Spleen (tissue), 11 donors: Measurements from ENCODE around the gene IFT52. TPM values are rescaled to one million over a fixed set of nuclear protein-coding genes. Genes with fewer than 3 reads are reported as not detected.

ENCODE experiments used
- DNase-seq: peaks from one replicate; pipeline ENCODE4 v3.0.0-alpha.2; 2020
- H3K27ac ChIP-seq, 8 donors: fragments of 200-600 bp; sonication (generic) in 7 of 8; 1 replicate in 4 of 8; 2 replicates in 4 of 8; pipeline versions ENCODE4 v1.5.0 to v1.8.0; 2016 to 2021; ENCODE audit warnings: inconsistent platforms in 4 of 8, mild to moderate bottlenecking in 4 of 8, moderate library complexity in 1 of 8
- H3K27me3 ChIP-seq, 7 donors: fragments of 200-600 bp; sonication (generic) in 6 of 7; replicated peaks in 1 of 7; 1 replicate in 4 of 7; 2 replicates in 3 of 7; pipeline versions ENCODE4 v1.5.0 to v1.8.0; 2016 to 2021; ENCODE audit warnings: inconsistent platforms in 3 of 7, mild to moderate bottlenecking in 1 of 7
- H3K36me3 ChIP-seq, 6 donors: fragments of 200-600 bp; sonication (generic) in 5 of 6; 1 replicate in 4 of 6; 2 replicates in 2 of 6; pipeline versions ENCODE4 v1.5.0 to v1.8.0; 2016 to 2021; ENCODE audit warnings: inconsistent platforms in 2 of 6
- H3K4me1 ChIP-seq, 6 donors: fragments of 200-600 bp; sonication (generic) in 5 of 6; 1 replicate in 3 of 6; 2 replicates in 3 of 6; pipeline versions ENCODE4 v1.5.0 to v1.8.0; 2016 to 2021; ENCODE audit warnings: inconsistent platforms in 3 of 6
- H3K4me3 ChIP-seq, 8 donors: fragments of 200-600 bp; sonication (generic) in 7 of 8; 1 replicate in 4 of 8; 2 replicates in 4 of 8; pipeline versions ENCODE4 v1.5.0 to v1.8.0; 2016 to 2021; ENCODE audit warnings: inconsistent platforms in 4 of 8, mild to moderate bottlenecking in 4 of 8, moderate library complexity in 2 of 8
- H3K9me3 ChIP-seq, 8 donors: fragments of 200-600 bp; sonication (generic) in 7 of 8; 1 replicate in 4 of 8; 2 replicates in 4 of 8; pipeline versions ENCODE4 v1.5.0 to v1.8.0; 2016 to 2021; ENCODE audit warnings: inconsistent platforms in 4 of 8
- POLR2A ChIP-seq, 3 donors: fragments of 450-650 bp; IDR thresholded peaks; one replicate each; pipeline ENCODE4 v1.5.1; 2017; ENCODE audit warnings: antibody characterized with exemption in 3 of 3, mild to moderate bottlenecking in 1 of 3
- POLR2AphosphoS5 ChIP-seq, 3 donors: sonication (generic); formaldehyde crosslinking; IDR thresholded peaks; one replicate each; pipeline ENCODE4 v1.5.1; 2017; ENCODE audit warnings: antibody characterized with exemption in 3 of 3
- WGBS, 5 donors: extraction: QIAGEN DNeasy Blood & Tissue Kit in 3 of 5; methylation state at CpG; one replicate each; pipeline versions ENCODE4 v1.1.5 to v1.1.7; 2013 to 2018; 5-methylcytosine and 5-hydroxymethylcytosine counted together
- intact Hi-C: fragments of 100-400 bp; cut with DNase I; formaldehyde crosslinking; loops from one replicate; pipeline ENCODE4 v1.15.0; 2023; ENCODE audit warnings: low total_unique reads
- polyA plus RNA-seq, 3 donors: library from polyadenylated mRNA; stranded (reverse); fragments of 200-250 nt; gene quantifications; one replicate each; pipeline ENCODE4 v1.2.1, GENCODE V29; 2013
- total RNA-seq, 7 donors: library from RNA; depleted of rRNA in 3 of 7; stranded (reverse); fragments of >200 nt in 3 of 7; fragmentation: NEBNext Ultra II Directional in 4 of 7; extraction: Animal tissue kit (Norgen Biotek cat#: 25700) in 4 of 7; gene quantifications; one replicate each; pipeline versions ENCODE4 v1.1.0 to v1.2.1, GENCODE V29; 2016 to 2021
- TF ChIP-seq, protein P1 (sequence below), 11 experiments: fragments of 200-600 bp in 7 of 11; fragments of 450-650 bp in 4 of 11; sonication (generic) in 4 of 11; IDR thresholded peaks in 8 of 11; conservative IDR thresholded peaks in 3 of 11; 1 replicate in 7 of 11; 2 replicates in 4 of 11; pipeline versions ENCODE4 v1.4.0 to v1.8.0; 2016 to 2021; ENCODE audit warnings: antibody characterized with exemption in 11 of 11, inconsistent platforms in 4 of 11, mild to moderate bottlenecking in 1 of 11
- donor health status: healthy with polysubstance abuse.
- donor health status: DM: no; HTN: no; CAD: no; lungs with moderate emphysema.
- donor health status: DM: no; HTN: no; CAD: no.
- donor health status: Bipolar disorder and iron deficiency.
- donor health status: healthy.
- donor health status: DM: no; HTN: no; CAD: no.
- donor health status: DM: yes; HTN: yes; CAD: no.

IFT52 gene
- total and polyA plus RNA-seq, 10 donors = 14.4 to 26.4 (median 18.6) TPM

DNA sequence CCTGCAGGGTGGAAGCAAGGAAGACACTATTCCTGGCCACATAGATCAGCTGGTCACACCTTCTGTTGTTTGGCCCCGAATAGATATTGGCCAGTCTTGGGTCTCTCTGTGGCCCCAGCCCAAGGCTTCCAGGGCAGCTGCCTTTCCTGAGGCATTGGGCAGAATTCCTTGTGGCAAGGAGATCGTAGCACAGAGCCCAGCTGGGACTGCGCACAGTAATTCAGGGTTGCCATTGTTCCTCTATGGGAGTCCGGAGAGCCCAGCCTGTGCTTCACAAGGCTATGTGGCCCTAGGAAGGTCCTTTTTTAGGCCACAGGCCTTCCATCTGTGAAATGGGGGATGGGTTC, 25.0 kb upstream of the IFT52 start:
- no peak for DNase-seq
- TF ChIP-seq POLR2A (IDR thresholded peaks at IDR 0.05) (no peak), POLR2AphosphoS5 (IDR thresholded peaks at IDR 0.05) (no peak)
- TF ChIP-seq, protein P1, sequence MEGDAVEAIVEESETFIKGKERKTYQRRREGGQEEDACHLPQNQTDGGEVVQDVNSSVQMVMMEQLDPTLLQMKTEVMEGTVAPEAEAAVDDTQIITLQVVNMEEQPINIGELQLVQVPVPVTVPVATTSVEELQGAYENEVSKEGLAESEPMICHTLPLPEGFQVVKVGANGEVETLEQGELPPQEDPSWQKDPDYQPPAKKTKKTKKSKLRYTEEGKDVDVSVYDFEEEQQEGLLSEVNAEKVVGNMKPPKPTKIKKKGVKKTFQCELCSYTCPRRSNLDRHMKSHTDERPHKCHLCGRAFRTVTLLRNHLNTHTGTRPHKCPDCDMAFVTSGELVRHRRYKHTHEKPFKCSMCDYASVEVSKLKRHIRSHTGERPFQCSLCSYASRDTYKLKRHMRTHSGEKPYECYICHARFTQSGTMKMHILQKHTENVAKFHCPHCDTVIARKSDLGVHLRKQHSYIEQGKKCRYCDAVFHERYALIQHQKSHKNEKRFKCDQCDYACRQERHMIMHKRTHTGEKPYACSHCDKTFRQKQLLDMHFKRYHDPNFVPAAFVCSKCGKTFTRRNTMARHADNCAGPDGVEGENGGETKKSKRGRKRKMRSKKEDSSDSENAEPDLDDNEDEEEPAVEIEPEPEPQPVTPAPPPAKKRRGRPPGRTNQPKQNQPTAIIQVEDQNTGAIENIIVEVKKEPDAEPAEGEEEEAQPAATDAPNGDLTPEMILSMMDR (IDR thresholded peaks at IDR 0.05 in 8 of 11, conservative IDR thresholded peaks at IDR 0.05 in 3 of 11) = no peak
- WGBS, 5 donors = 77 to 97% (median 95%) methylated on average over 3 to 4 of the region's 4 CpGs

DNA sequence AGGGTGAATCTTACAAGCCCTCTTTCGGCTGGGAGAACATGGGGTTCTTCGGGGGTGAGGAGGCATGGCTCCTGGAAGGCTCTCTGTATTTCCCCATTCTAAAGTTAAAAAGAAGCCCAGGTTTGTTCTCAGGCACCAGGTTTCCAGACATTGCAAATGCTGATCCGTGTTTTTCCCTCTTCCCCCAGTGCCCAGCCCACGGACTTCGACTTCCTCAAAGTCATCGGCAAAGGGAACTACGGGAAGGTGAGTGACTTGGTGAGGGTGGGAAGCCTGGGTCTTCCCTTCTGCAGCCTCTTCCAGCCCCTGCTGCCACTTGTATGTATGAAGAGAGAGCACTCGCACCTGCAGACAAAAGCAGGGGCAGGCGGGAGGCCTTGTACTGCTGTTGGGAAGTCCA, 23.3 kb upstream of the IFT52 start:
- Histone ChIP-seq H3K27ac (no peak overlapping the region), H3K9me3 (no peaks in the 10 kb centered on the region), H3K4me3 (no peak overlapping the region), H3K4me1 (no peaks in the 10 kb centered on the region), H3K36me3 (no peaks in the 10 kb centered on the region), H3K27me3 (no peaks in the 10 kb centered on the region)
- peak; percentile 29 for DNase-seq
- intact Hi-C loops = no loop called here
- 67 to 80% (median 75%) methylated on average over 9 of the region's 9 CpGs for WGBS, 5 donors
- TF ChIP-seq, protein P1 (IDR thresholded peaks at IDR 0.05 in 8 of 11, conservative IDR thresholded peaks at IDR 0.05 in 3 of 11) = no peak
- no peak for TF ChIP-seq POLR2A (IDR thresholded peaks at IDR 0.05)
- no peak for TF ChIP-seq POLR2AphosphoS5 (IDR thresholded peaks at IDR 0.05)

More for the DNA sequence above, 25.0 kb upstream of the IFT52 start:
- no peak overlapping the region for H3K27ac ChIP-seq
- H3K27me3 ChIP-seq = no peaks in the 10 kb centered on the region
- no peaks in the 10 kb centered on the region for H3K36me3 ChIP-seq
- H3K9me3 ChIP-seq = no peaks in the 10 kb centered on the region
- no peak overlapping the region for H3K4me3 ChIP-seq
- intact Hi-C loops = no loop called here
- H3K4me1 ChIP-seq = no peaks in the 10 kb centered on the region

DNA sequence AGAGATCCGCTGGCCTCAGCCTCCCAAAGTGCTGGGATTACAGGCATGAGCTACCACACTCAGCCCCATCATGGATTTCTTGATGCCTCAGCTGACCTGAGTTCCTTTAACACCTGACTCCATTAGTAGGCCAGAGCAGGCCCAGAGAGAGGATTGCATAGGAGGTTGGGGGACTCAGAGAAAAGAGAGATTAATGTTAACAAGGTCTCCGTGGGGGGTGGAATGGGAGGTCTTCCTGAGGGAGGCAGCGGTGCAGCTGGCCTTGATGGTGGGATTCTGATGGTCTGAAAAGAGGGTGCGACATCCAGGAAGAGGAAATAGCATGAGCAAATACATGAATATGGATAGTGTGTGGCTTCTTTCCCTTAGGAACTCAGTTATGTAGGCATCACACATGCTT, 22.0 kb upstream of the IFT52 start:
- TF ChIP-seq POLR2AphosphoS5 (IDR thresholded peaks at IDR 0.05) (no peak), POLR2A (IDR thresholded peaks at IDR 0.05) (no peak)
- TF ChIP-seq, protein P1 (IDR thresholded peaks at IDR 0.05 in 8 of 11, conservative IDR thresholded peaks at IDR 0.05 in 3 of 11) = no peak
- Histone ChIP-seq H3K36me3 (no peaks in the 10 kb centered on the region), H3K27me3 (no peaks in the 10 kb centered on the region), H3K9me3 (no peaks in the 10 kb centered on the region), H3K27ac (no peak overlapping the region), H3K4me3 (no peak overlapping the region), H3K4me1 (no peaks in the 10 kb centered on the region)
- 78 to 88% (median 84%) methylated on average over 4 of the region's 4 CpGs for WGBS, 5 donors
- peak; percentile 45 for DNase-seq
- intact Hi-C loops = no loop called here

DNA sequence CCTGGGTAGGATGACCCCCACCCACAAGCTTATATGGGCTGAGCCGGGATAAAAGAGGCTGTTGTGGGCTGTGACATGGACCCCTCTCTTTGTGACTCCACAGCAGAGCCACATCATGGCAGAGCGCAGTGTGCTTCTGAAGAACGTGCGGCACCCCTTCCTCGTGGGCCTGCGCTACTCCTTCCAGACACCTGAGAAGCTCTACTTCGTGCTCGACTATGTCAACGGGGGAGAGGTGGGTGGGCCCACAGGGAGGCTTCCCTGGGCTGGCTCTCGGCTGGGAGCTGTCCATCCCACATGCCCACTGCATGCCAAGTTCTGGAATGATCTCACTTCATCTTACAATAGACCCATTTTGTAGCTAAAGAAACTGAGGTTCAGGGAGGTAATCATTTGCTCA, 21.5 kb upstream of the IFT52 start:
- WGBS, 5 donors = 89 to 100% (median 95%) methylated on average over 1 to 10 of the region's 10 CpGs
- intact Hi-C loops = no loop called here
- DNase-seq = peak; percentile 54
- Histone ChIP-seq H3K9me3 (no peaks in the 10 kb centered on the region), H3K4me1 (no peaks in the 10 kb centered on the region), H3K27me3 (no peaks in the 10 kb centered on the region), H3K27ac (no peak overlapping the region), H3K36me3 (no peaks in the 10 kb centered on the region), H3K4me3 (no peak overlapping the region)
- TF ChIP-seq POLR2AphosphoS5 (IDR thresholded peaks at IDR 0.05) (no peak), POLR2A (IDR thresholded peaks at IDR 0.05) (no peak)
- TF ChIP-seq, protein P1 (IDR thresholded peaks at IDR 0.05 in 8 of 11, conservative IDR thresholded peaks at IDR 0.05 in 3 of 11) = no peak
